Measurements from ENCODE around the gene CRIM1.

The CRIM1 gene

DNA sequence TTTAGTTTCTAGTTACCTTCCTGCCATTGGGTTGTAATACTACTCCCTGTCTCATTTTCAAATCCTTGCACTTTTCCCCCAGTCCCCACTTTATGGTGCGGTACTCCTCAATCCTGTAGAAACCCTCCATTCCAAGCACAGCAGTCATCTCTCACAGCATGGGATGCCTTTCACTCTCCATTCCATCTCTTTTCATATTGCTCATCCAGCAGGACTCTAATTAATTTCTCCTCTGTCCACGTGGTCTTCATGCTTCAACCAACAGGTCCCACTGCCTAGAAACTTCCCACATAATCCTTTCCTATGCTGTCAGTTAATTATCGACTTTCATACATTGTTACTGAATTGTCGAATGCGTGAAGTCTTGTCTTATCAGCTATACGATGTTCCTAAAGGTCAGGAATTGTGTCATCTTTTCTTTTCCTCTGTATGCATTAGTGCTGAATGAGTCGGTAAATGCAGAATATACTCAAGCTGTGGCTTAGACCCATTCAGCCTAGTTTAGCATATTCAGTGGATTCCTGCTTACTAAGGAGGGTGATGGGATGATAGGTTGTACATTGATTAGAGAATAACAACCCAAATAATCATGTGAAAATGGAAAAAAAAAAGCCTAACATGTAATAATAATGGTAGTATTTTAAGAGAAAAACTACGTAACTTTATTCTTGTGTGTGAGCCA, 89.7 kb downstream of the CRIM1 start:
- TF ChIP-seq, protein P1, sequence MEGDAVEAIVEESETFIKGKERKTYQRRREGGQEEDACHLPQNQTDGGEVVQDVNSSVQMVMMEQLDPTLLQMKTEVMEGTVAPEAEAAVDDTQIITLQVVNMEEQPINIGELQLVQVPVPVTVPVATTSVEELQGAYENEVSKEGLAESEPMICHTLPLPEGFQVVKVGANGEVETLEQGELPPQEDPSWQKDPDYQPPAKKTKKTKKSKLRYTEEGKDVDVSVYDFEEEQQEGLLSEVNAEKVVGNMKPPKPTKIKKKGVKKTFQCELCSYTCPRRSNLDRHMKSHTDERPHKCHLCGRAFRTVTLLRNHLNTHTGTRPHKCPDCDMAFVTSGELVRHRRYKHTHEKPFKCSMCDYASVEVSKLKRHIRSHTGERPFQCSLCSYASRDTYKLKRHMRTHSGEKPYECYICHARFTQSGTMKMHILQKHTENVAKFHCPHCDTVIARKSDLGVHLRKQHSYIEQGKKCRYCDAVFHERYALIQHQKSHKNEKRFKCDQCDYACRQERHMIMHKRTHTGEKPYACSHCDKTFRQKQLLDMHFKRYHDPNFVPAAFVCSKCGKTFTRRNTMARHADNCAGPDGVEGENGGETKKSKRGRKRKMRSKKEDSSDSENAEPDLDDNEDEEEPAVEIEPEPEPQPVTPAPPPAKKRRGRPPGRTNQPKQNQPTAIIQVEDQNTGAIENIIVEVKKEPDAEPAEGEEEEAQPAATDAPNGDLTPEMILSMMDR (IDR thresholded peaks at IDR 0.05; ENCODE audit: unreplicated experiment in 3 of 3): no peak
- Mint-ChIP-seq H3K4me1 (peaks cover 40% of the 10 kb centered on the region), H3K27ac (peak overlapping the region in 2 of 3 experiments; percentile 8 to 47), H3K27me3 (ENCODE audit: low read depth) (peaks cover 7% of the 10 kb centered on the region), H3K9me3 (no peaks in the 10 kb centered on the region), H3K36me3 (ENCODE audit: low read depth) (peaks cover 56% of the 10 kb centered on the region), H3K4me3 (no peak overlapping the region)

DNA sequence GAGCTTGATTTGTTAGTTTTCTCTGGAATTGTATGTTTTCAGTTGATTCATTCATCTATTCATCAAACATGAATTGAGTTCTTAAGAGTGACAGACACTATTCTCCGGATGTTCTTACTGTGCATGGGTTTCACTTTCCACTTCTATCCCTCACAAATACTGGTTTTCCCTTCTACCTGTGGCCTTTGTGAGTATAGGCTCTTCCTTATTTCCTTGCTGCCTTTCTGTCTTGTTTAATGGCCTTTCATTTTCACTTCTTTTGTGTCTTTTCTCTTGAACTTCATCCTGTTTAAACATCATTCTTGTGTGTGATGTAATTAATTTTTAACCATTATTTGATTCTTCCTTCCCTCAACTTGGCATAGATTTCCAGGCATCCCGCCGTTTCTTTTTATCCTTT, 90.7 kb downstream of the CRIM1 start:
- H3K9me3 Mint-ChIP-seq: no peaks in the 10 kb centered on the region
- H3K4me3 Mint-ChIP-seq: no peak overlapping the region
- peaks cover 57% of the 10 kb centered on the region for H3K36me3 Mint-ChIP-seq (ENCODE audit: low read depth)
- peak overlapping the region in 2 of 3 experiments; percentile 29 to 40 for H3K27ac Mint-ChIP-seq
- peaks cover 48% of the 10 kb centered on the region for H3K4me1 Mint-ChIP-seq
- peaks cover 7% of the 10 kb centered on the region for H3K27me3 Mint-ChIP-seq (ENCODE audit: low read depth)
- TF ChIP-seq, protein P1 (IDR thresholded peaks at IDR 0.05; ENCODE audit: unreplicated experiment in 3 of 3): no peak

DNA sequence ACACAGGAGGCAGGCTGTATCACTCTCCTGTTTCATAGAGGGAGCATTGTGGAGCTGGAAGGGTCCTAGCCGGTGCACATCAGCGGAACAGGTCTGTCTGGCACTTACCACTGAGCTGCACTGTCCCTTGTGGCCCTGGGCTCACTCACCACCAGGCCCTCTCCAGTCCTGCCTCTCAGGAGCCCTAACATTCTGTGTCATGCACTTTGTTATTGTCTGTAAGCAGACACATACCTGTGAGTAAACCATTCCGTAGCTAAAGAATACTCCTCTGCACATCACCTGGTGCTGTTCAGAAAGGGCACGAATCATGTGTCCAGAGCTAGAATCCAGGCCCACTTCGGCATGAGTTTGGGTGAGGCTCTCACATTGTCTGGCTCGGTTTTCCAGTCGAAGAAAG, 93.6 kb downstream of the CRIM1 start:
- no peak overlapping the region for H3K4me3 Mint-ChIP-seq
- TF ChIP-seq, protein P1 (IDR thresholded peaks at IDR 0.05; ENCODE audit: unreplicated experiment in 3 of 3): no peak
- H3K36me3 Mint-ChIP-seq (ENCODE audit: low read depth): peaks cover 42% of the 10 kb centered on the region
- peaks cover 44% of the 10 kb centered on the region for H3K4me1 Mint-ChIP-seq
- H3K27ac Mint-ChIP-seq: peak overlapping the region in 1 of 3 experiments; percentile 14
- no peaks in the 10 kb centered on the region for H3K9me3 Mint-ChIP-seq
- no peaks in the 10 kb centered on the region for H3K27me3 Mint-ChIP-seq (ENCODE audit: low read depth)

DNA sequence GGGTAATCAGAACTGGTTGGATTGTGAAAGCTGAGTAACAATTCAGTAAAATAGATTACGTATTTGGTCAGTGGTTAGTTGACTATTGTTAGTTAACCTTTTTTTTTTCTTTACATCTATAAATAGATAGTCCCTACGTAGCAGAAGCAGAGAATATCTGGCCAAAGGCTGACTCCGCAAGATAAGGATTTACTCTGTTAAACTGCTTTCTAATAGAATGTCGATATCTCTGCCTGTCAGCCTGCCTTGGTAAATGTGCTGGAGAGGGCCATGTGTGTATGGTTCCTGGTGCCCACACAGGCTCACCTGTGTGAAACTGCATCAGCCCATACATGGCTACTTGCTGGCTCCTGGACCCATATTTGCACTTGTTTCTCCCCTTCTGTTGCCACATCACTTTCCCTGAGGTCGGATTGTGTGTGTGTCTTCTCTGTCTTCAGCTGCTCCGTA, 94.4 kb downstream of the CRIM1 start:
- Mint-ChIP-seq H3K9me3 (no peaks in the 10 kb centered on the region), H3K4me1 (peaks cover 37% of the 10 kb centered on the region), H3K27ac (peak overlapping the region in 1 of 3 experiments; percentile 52), H3K27me3 (ENCODE audit: low read depth) (no peaks in the 10 kb centered on the region), H3K36me3 (ENCODE audit: low read depth) (peaks cover 36% of the 10 kb centered on the region), H3K4me3 (no peak overlapping the region)
- TF ChIP-seq, protein P1 (IDR thresholded peaks at IDR 0.05; ENCODE audit: unreplicated experiment in 3 of 3): no peak

DNA sequence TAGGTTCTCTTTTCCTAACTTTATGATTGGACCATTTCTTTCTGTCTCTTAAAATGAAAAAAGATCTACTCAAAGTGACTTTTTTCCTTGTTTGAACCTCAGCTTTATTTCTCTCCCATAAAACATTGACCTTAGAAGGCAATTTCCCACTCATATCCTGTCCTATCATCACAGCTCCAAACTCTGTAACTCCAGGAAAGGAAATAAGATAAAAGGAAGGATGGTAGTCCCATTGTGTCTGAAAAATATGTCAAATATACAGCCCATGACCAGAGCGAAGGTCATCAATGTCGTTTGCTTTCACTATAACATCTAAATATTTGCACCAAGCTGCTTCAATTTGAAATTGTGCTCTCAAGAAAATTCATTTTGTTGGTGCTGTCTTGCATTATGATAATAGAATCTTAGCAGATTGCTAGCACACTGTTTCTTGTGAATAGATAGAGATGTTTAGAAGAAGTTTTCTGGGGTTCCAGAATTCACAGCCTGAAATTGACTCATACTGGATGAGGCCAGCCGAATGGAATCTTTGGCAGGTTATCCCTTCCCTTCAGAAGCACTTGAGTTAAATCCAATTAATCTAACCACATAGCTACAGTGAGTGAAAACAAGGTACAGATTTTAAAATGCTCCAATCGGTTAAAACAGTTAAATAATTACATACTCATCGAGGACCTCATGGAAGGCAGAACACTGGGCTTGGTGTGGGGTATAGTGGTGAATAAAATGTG, 95.1 kb downstream of the CRIM1 start:
- Mint-ChIP-seq H3K27ac (peak overlapping the region; percentile 0 to 52 (median 9)), H3K4me1 (peaks cover 31% of the 10 kb centered on the region), H3K36me3 (ENCODE audit: low read depth) (peaks cover 32% of the 10 kb centered on the region), H3K4me3 (no peak overlapping the region), H3K9me3 (no peaks in the 10 kb centered on the region), H3K27me3 (ENCODE audit: low read depth) (no peaks in the 10 kb centered on the region)
- TF ChIP-seq, protein P1 (IDR thresholded peaks at IDR 0.05; ENCODE audit: unreplicated experiment in 3 of 3): no peak

Measured in nephron (organoid).